Measurements from ENCODE around the gene ABCC10. TPM values are rescaled to one million over a fixed set of nuclear protein-coding genes. Genes with fewer than 3 reads are reported as not detected.

The ABCC10 gene
- total and polyA plus RNA-seq, 10 of the 15 experiments (the other 5 are each of a cell fraction or from before 2014, with no cell fraction given), result 0.80 to 18.2 (median 6.4) TPM

DNA sequence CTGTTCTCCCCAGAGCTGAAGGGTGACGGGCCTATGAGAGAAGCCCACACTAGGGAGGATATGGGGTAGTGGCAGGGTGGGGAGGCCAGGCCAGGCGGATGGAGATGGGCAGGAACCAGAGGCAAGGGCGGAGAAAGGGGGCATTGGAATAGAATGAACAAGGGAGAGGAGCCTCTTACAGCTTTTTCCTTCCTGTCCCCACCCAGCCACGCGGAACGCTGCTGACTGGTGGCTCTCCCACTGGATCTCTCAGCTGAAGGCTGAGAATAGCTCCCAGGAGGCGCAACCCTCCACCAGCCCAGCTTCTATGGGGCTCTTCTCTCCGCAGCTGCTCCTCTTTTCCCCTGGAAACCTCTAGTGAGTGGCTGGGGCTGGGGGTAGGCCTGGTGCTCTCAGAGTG is 17.2 kb downstream of the ABCC10 start (continued):
- TF ChIP-seq, protein P1, sequence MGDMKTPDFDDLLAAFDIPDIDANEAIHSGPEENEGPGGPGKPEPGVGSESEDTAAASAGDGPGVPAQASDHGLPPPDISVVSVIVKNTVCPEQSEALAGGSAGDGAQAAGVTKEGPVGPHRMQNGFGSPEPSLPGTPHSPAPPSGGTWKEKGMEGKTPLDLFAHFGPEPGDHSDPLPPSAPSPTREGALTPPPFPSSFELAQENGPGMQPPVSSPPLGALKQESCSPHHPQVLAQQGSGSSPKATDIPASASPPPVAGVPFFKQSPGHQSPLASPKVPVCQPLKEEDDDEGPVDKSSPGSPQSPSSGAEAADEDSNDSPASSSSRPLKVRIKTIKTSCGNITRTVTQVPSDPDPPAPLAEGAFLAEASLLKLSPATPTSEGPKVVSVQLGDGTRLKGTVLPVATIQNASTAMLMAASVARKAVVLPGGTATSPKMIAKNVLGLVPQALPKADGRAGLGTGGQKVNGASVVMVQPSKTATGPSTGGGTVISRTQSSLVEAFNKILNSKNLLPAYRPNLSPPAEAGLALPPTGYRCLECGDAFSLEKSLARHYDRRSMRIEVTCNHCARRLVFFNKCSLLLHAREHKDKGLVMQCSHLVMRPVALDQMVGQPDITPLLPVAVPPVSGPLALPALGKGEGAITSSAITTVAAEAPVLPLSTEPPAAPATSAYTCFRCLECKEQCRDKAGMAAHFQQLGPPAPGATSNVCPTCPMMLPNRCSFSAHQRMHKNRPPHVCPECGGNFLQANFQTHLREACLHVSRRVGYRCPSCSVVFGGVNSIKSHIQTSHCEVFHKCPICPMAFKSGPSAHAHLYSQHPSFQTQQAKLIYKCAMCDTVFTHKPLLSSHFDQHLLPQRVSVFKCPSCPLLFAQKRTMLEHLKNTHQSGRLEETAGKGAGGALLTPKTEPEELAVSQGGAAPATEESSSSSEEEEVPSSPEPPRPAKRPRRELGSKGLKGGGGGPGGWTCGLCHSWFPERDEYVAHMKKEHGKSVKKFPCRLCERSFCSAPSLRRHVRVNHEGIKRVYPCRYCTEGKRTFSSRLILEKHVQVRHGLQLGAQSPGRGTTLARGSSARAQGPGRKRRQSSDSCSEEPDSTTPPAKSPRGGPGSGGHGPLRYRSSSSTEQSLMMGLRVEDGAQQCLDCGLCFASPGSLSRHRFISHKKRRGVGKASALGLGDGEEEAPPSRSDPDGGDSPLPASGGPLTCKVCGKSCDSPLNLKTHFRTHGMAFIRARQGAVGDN (IDR thresholded peaks at IDR 0.05), result no peak
- TF ChIP-seq, protein P2, sequence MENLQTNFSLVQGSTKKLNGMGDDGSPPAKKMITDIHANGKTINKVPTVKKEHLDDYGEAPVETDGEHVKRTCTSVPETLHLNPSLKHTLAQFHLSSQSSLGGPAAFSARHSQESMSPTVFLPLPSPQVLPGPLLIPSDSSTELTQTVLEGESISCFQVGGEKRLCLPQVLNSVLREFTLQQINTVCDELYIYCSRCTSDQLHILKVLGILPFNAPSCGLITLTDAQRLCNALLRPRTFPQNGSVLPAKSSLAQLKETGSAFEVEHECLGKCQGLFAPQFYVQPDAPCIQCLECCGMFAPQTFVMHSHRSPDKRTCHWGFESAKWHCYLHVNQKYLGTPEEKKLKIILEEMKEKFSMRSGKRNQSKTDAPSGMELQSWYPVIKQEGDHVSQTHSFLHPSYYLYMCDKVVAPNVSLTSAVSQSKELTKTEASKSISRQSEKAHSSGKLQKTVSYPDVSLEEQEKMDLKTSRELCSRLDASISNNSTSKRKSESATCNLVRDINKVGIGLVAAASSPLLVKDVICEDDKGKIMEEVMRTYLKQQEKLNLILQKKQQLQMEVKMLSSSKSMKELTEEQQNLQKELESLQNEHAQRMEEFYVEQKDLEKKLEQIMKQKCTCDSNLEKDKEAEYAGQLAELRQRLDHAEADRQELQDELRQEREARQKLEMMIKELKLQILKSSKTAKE (IDR thresholded peaks at IDR 0.05; ENCODE audit: low read depth, poor library complexity, severe bottlenecking), result no peak
- TF ChIP-seq, protein P3, sequence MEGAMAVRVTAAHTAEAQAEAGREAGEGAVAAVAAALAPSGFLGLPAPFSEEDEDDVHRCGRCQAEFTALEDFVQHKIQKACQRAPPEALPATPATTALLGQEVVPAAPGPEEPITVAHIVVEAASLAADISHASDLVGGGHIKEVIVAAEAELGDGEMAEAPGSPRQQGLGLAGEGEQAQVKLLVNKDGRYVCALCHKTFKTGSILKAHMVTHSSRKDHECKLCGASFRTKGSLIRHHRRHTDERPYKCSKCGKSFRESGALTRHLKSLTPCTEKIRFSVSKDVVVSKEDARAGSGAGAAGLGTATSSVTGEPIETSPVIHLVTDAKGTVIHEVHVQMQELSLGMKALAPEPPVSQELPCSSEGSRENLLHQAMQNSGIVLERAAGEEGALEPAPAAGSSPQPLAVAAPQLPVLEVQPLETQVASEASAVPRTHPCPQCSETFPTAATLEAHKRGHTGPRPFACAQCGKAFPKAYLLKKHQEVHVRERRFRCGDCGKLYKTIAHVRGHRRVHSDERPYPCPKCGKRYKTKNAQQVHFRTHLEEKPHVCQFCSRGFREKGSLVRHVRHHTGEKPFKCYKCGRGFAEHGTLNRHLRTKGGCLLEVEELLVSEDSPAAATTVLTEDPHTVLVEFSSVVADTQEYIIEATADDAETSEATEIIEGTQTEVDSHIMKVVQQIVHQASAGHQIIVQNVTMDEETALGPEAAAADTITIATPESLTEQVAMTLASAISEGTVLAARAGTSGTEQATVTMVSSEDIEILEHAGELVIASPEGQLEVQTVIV (IDR thresholded peaks at IDR 0.05; ENCODE audit: borderline replicate concordance, partially characterized antibody), result no peak
- TF ChIP-seq, protein P4, sequence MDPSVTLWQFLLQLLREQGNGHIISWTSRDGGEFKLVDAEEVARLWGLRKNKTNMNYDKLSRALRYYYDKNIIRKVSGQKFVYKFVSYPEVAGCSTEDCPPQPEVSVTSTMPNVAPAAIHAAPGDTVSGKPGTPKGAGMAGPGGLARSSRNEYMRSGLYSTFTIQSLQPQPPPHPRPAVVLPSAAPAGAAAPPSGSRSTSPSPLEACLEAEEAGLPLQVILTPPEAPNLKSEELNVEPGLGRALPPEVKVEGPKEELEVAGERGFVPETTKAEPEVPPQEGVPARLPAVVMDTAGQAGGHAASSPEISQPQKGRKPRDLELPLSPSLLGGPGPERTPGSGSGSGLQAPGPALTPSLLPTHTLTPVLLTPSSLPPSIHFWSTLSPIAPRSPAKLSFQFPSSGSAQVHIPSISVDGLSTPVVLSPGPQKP (IDR thresholded peaks at IDR 0.05; ENCODE audit: low read depth, low read length), result no peak

All from GM12878 (cell line).